H9 (cell line): Measurements from ENCODE around the gene LIPE. TPM values are rescaled to one million over a fixed set of nuclear protein-coding genes. Genes with fewer than 3 reads are reported as not detected.

Source experiments
- DNase-seq: peaks from one replicate; pipeline ENCODE4 v3.0.0-alpha.2; 2017
- H2AFZ ChIP-seq: one replicate; pipeline ENCODE4 v1.6.1; 2013; ENCODE audit warnings: mild to moderate bottlenecking, low read length, control low read depth, moderate library complexity
- H2AK5ac ChIP-seq: 2 replicates; pipeline ENCODE4 v1.6.1; 2013; ENCODE audit warnings: low read length, control low read depth, mixed read lengths; ENCODE audit not compliant: insufficient read length
- H2BK120ac ChIP-seq: one replicate; pipeline ENCODE4 v1.6.1; 2013; ENCODE audit warnings: low read depth, mild to moderate bottlenecking, low read length, control low read depth, inconsistent platforms; ENCODE audit not compliant: poor library complexity, severe bottlenecking
- H2BK12ac ChIP-seq: 2 replicates; pipeline ENCODE4 v1.6.1; 2013; ENCODE audit warnings: low read length, control low read depth, mixed read lengths, low read depth; ENCODE audit not compliant: insufficient read length
- H2BK15ac ChIP-seq: 2 replicates; pipeline ENCODE4 v1.6.1; 2013; ENCODE audit warnings: low read depth, low read length, control low read depth
- H2BK20ac ChIP-seq: one replicate; pipeline ENCODE4 v1.6.1; 2013; ENCODE audit warnings: low read depth, mild to moderate bottlenecking, low read length, control low read depth, inconsistent platforms; ENCODE audit not compliant: poor library complexity, severe bottlenecking
- H2BK5ac ChIP-seq: 2 replicates; pipeline ENCODE4 v1.6.1; 2013; ENCODE audit warnings: low read length, control low read depth, mixed read lengths; ENCODE audit not compliant: insufficient read length
- H3K14ac ChIP-seq: 2 replicates; pipeline ENCODE4 v1.6.1; 2013; ENCODE audit warnings: low read length, control low read depth; ENCODE audit not compliant: insufficient read depth
- H3K18ac ChIP-seq: 2 replicates; pipeline ENCODE4 v1.6.1; 2013; ENCODE audit warnings: low read depth, mild to moderate bottlenecking, mixed read lengths, low read length, control low read depth; ENCODE audit not compliant: insufficient read length
- H3K23ac ChIP-seq: 2 replicates; pipeline ENCODE4 v1.6.1; 2013; ENCODE audit warnings: low read length, control low read depth, mixed read lengths, low read depth; ENCODE audit not compliant: insufficient read length
- H3K23me2 ChIP-seq: 2 replicates; pipeline ENCODE4 v1.6.1; 2013; ENCODE audit warnings: low read depth, mild to moderate bottlenecking, mixed read lengths, low read length, control low read depth; ENCODE audit not compliant: insufficient read length, poor library complexity, severe bottlenecking
- H3K27ac ChIP-seq: 2 replicates; pipeline ENCODE4 v1.5.1; 2013; ENCODE audit warnings: low read length, control low read depth, mixed read lengths, low read depth; ENCODE audit not compliant: insufficient read length
- H3K27me3 ChIP-seq: 2 replicates; pipeline ENCODE4 v1.6.1; 2013; ENCODE audit warnings: low read length, control low read depth, inconsistent platforms; ENCODE audit not compliant: insufficient read depth
- H3K4ac ChIP-seq: 2 replicates; pipeline ENCODE4 v1.6.1; 2013; ENCODE audit warnings: low read depth, mild to moderate bottlenecking, control low read depth, inconsistent platforms, low read length, moderate library complexity
- H3K4me1 ChIP-seq: 2 replicates; pipeline ENCODE4 v1.6.1; 2013; ENCODE audit warnings: low read length, control low read depth, inconsistent platforms; ENCODE audit not compliant: insufficient read depth
- H3K4me2 ChIP-seq: 2 replicates; pipeline ENCODE4 v1.6.1; 2013; ENCODE audit warnings: low read length, control low read depth, mixed read lengths; ENCODE audit not compliant: insufficient read length, insufficient read depth
- H3K56ac ChIP-seq: 2 replicates; pipeline ENCODE4 v1.6.1; 2013; ENCODE audit warnings: low read depth, mild to moderate bottlenecking, mixed read lengths, low read length, control low read depth; ENCODE audit not compliant: insufficient read length
- H3K79me1 ChIP-seq: 2 replicates; pipeline ENCODE4 v1.6.1; 2013; ENCODE audit warnings: low read depth, mild to moderate bottlenecking, moderate library complexity, low read length, control low read depth, inconsistent platforms; ENCODE audit not compliant: insufficient read depth, poor library complexity, severe bottlenecking
- H3K79me2 ChIP-seq: 2 replicates; pipeline ENCODE4 v1.6.1; 2013; ENCODE audit warnings: low read length, control low read depth, inconsistent platforms; ENCODE audit not compliant: insufficient read depth
- H3K9ac ChIP-seq: 2 replicates; pipeline ENCODE4 v1.6.1; 2013; ENCODE audit warnings: low read length, control low read depth, mixed read lengths; ENCODE audit not compliant: insufficient read length; ENCODE audit errors: extremely low read depth
- H3K9me3 ChIP-seq: one replicate; pipeline ENCODE4 v1.6.1; 2013; ENCODE audit warnings: low read depth, low read length, inconsistent platforms; ENCODE audit not compliant: control insufficient read depth
- H3T11ph ChIP-seq: one replicate; pipeline ENCODE4 v1.6.1; 2013; ENCODE audit warnings: mild to moderate bottlenecking, low read length, control low read depth, inconsistent platforms
- H4K20me1 ChIP-seq: one replicate; pipeline ENCODE4 v1.6.1; 2013; ENCODE audit not compliant: control insufficient read depth, insufficient read length, insufficient read depth
- H4K5ac ChIP-seq: 2 replicates; pipeline ENCODE4 v1.6.1; 2013; ENCODE audit warnings: low read depth, mild to moderate bottlenecking, mixed read lengths, low read length, control low read depth; ENCODE audit not compliant: insufficient read length
- H4K8ac ChIP-seq: replicated peaks from 2 replicates; pipeline ENCODE4 v1.6.1; 2013; ENCODE audit warnings: low read length, control low read depth, mixed read lengths, low read depth; ENCODE audit not compliant: insufficient read length
- H4K91ac ChIP-seq: 2 replicates; pipeline ENCODE4 v1.6.1; 2013; ENCODE audit warnings: low read depth, mild to moderate bottlenecking, moderate library complexity, mixed read lengths, low read length, control low read depth; ENCODE audit not compliant: insufficient read length
- H3K27ac Mint-ChIP-seq, 3 experiments: 2 replicates in 2 of 3; 3 replicates in 1 of 3; pipeline ENCODE4 v1.8.0; 2020 to 2021; ENCODE audit warnings: mixed read lengths in 3 of 3, mild to moderate bottlenecking in 1 of 3, moderate library complexity in 1 of 3
- H3K27me3 Mint-ChIP-seq: 2 replicates; pipeline ENCODE4 v1.8.0; 2021; ENCODE audit warnings: low read depth, mild to moderate bottlenecking, moderate library complexity, mixed read lengths
- H3K36me3 Mint-ChIP-seq, 3 experiments: 2 replicates in 2 of 3; 3 replicates in 1 of 3; pipeline ENCODE4 v1.8.0; 2020 to 2021; ENCODE audit warnings: low read depth in 3 of 3, mixed read lengths in 3 of 3; ENCODE audit not compliant: insufficient read depth in 1 of 3
- H3K4me1 Mint-ChIP-seq, 2 experiments: 2 replicates each; pipeline ENCODE4 v1.8.0; 2020; ENCODE audit warnings: mixed read lengths in 2 of 2
- H3K4me3 Mint-ChIP-seq, 2 experiments: 2 replicates in 1 of 2; 3 replicates in 1 of 2; pipeline ENCODE4 v1.8.0; 2020 to 2021; ENCODE audit warnings: mild to moderate bottlenecking in 2 of 2, mixed read lengths in 2 of 2, moderate library complexity in 1 of 2
- H3K9me3 Mint-ChIP-seq, 2 experiments: 2 replicates in 1 of 2; 3 replicates in 1 of 2; pipeline ENCODE4 v1.8.0; 2020; ENCODE audit warnings: mild to moderate bottlenecking in 2 of 2, mixed read lengths in 2 of 2, moderate library complexity in 1 of 2
- WGBS: extraction: QIAGEN DNeasy Blood & Tissue Kit; methylation state at CpG from one replicate; pipeline ENCODE4 v1.1.7; 2013; ENCODE audit warnings: missing lambda C conversion rate, low lambda C conversion rate, mixed read lengths; ENCODE audit not compliant: insufficient read length; ENCODE audit errors: extremely low coverage; 5-methylcytosine and 5-hydroxymethylcytosine counted together
- total RNA-seq: library from RNA; stranded (reverse); gene quantifications from 2 replicates; pipeline ENCODE4 v1.2.1, GENCODE V29; 2021
- TF ChIP-seq, protein P1 (sequence below): fragments of 200-600 bp; sonication (generic); conservative IDR thresholded peaks from 3 replicates; pipeline ENCODE4 v1.8.0; 2021; ENCODE audit warnings: antibody characterized with exemption, mild to moderate bottlenecking

The LIPE gene
- total RNA-seq, 1 experiment from 2014 or later, result 6.3 TPM

DNA sequence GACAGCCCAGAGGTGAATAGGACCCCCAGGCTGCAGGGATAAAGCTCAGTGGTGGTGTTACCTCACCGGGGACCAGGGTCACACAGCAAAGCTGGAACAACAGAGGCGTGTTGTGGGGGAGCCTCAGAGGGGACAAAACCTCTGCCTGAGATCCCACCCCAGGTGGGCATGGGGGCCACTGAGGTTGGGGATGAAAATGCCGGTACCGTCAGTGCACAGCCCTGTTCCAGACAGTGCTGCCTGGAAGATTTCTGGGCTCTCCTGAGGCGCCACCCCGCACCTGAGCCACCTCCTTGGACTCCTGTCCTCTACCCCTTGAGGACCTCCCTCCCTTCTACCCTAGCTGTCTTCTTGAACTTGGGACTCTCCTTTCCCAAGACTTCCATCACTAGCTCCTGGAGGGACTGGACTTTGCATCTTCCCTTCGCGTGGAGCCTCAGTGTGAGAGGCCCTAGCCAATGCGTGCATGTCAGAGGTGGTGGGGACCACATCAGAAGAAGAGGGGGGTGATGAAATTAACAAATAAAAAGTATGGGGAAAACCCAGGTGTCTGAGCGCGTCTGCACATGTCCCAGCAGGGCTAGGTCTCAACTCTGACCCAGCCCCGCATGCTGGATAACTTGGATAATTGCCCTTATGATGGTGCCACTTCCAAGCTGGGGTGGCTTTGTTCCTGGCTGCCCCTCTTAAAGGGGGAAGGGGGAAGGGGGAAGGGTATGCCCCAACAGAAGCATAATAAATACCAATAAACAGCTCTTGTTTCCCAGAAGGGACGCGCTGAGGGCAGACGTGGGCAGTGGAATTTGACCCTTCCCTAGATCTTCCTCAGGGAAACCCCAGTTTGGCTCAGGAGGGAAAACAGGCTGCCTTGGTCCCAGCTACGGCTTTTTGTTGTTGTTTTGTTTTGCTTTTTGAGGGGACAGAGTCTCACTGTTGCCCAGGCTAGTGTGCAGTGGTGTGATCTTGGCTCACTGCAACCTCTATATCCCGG lies 48.7 kb downstream of the LIPE start:
- Histone ChIP-seq H3K56ac (no peak overlapping the region), H3K79me2 (no peaks in the 10 kb centered on the region), H3K9ac (no peak overlapping the region), H4K5ac (no peak overlapping the region), H3K23ac (no peak overlapping the region), H3K4me1 (0 out of 2 replicates have a peak, but pooled peaks cover 2% of the 10 kb centered on the region), H3K4ac (no peak overlapping the region), H4K20me1 (no peaks in the 10 kb centered on the region), H2BK15ac (no peak overlapping the region), H2BK20ac (no peak overlapping the region), H3K14ac (no peak overlapping the region), H3T11ph (no peak overlapping the region), H2BK120ac (no peak overlapping the region), H2AK5ac (no peak overlapping the region), H3K23me2 (no peaks in the 10 kb centered on the region), H2BK5ac (no peak overlapping the region), H3K18ac (no peak overlapping the region), H2AFZ (no peak overlapping the region), H3K27ac (no peak overlapping the region), H2BK12ac (no peak overlapping the region), H4K8ac (no peak overlapping the region), H4K91ac (no peak overlapping the region), H3K79me1 (no peaks in the 10 kb centered on the region), H3K27me3 (no peaks in the 10 kb centered on the region), H3K4me2 (no peak overlapping the region), H3K9me3 (no peaks in the 10 kb centered on the region)
- peaks cover 5 to 26% (median 17%) of the 10 kb centered on the region in 3 experiments; a peak in 6 of 7 replicates for H3K36me3 Mint-ChIP-seq
- TF ChIP-seq, protein P1, sequence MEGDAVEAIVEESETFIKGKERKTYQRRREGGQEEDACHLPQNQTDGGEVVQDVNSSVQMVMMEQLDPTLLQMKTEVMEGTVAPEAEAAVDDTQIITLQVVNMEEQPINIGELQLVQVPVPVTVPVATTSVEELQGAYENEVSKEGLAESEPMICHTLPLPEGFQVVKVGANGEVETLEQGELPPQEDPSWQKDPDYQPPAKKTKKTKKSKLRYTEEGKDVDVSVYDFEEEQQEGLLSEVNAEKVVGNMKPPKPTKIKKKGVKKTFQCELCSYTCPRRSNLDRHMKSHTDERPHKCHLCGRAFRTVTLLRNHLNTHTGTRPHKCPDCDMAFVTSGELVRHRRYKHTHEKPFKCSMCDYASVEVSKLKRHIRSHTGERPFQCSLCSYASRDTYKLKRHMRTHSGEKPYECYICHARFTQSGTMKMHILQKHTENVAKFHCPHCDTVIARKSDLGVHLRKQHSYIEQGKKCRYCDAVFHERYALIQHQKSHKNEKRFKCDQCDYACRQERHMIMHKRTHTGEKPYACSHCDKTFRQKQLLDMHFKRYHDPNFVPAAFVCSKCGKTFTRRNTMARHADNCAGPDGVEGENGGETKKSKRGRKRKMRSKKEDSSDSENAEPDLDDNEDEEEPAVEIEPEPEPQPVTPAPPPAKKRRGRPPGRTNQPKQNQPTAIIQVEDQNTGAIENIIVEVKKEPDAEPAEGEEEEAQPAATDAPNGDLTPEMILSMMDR, result no peak
- peaks cover 11 to 13% of the 10 kb centered on the region in 2 experiments; a peak in 3 of 4 replicates for H3K4me1 Mint-ChIP-seq
- peaks cover 31% of the 10 kb centered on the region for H3K27me3 Mint-ChIP-seq
- peak overlapping the region in 1 of 3 experiments; percentile 45; a peak in 2 of 7 replicates for H3K27ac Mint-ChIP-seq
- WGBS, result no CpG with 5 or more reads among the region's 17 CpGs
- no peak overlapping the region; a peak in 1 of 5 replicates for H3K4me3 Mint-ChIP-seq
- DNase-seq, result no peak
- H3K9me3 Mint-ChIP-seq, result no peaks in the 10 kb centered on the region
